Loucy (cell line): ENCODE results near the gene STRIP2.

ENCODE experiments used
- H2AFZ ChIP-seq: fragments of 200-600 bp; sonication (generic); 2 replicates; pipeline ENCODE4 v1.6.0; 2016; ENCODE audit warnings: antibody characterized with exemption, mild to moderate bottlenecking, low read length, moderate library complexity
- H3F3A ChIP-seq: fragments of 200-600 bp; 2 replicates; pipeline ENCODE4 v1.6.0; 2016; ENCODE audit warnings: antibody characterized with exemption, low read depth, mild to moderate bottlenecking
- H3K27me3 ChIP-seq: fragments of 200-600 bp; sonication (generic); 2 replicates; pipeline ENCODE4 v1.6.1; 2014; ENCODE audit warnings: low read length, mild to moderate bottlenecking; ENCODE audit not compliant: insufficient read depth, poor library complexity, severe bottlenecking
- H3K36me3 ChIP-seq: fragments of 200-600 bp; sonication (generic); 2 replicates; pipeline ENCODE4 v1.6.1; 2016; ENCODE audit warnings: low read length; ENCODE audit not compliant: insufficient read depth
- H3K4me1 ChIP-seq: fragments of 200-600 bp; sonication (generic); 2 replicates; pipeline ENCODE4 v1.5.1; 2014; ENCODE audit warnings: low read length, mild to moderate bottlenecking; ENCODE audit not compliant: insufficient read depth, poor library complexity, severe bottlenecking
- H3K4me2 ChIP-seq: fragments of 200-600 bp; sonication (generic); 2 replicates; pipeline ENCODE4 v1.6.0; 2014; ENCODE audit warnings: antibody characterized with exemption, low read length, low read depth, mild to moderate bottlenecking; ENCODE audit not compliant: poor library complexity, severe bottlenecking
- H3K4me3 ChIP-seq: fragments of 200-600 bp; sonication (generic); 2 replicates; pipeline ENCODE4 v1.5.1; 2014; ENCODE audit warnings: low read length, mild to moderate bottlenecking, mixed read lengths; ENCODE audit not compliant: poor library complexity, severe bottlenecking
- H3K79me2 ChIP-seq: fragments of 200-600 bp; sonication (generic); 2 replicates; pipeline ENCODE4 v1.6.1; 2014; ENCODE audit warnings: low read length; ENCODE audit not compliant: insufficient read depth
- H3K9ac ChIP-seq: fragments of 200-600 bp; sonication (generic); 2 replicates; pipeline ENCODE4 v1.6.0; 2014; ENCODE audit warnings: mild to moderate bottlenecking, low read depth, low read length, moderate library complexity; ENCODE audit not compliant: poor library complexity, severe bottlenecking
- H3K9me2 ChIP-seq: fragments of 200-600 bp; sonication (generic); replicated peaks from 2 replicates; pipeline ENCODE4 v1.6.1; 2016; ENCODE audit warnings: low read depth, low read length, mixed read lengths
- H3K9me3 ChIP-seq: fragments of 200-600 bp; sonication (generic); 2 replicates; pipeline ENCODE4 v1.6.1; 2014; ENCODE audit warnings: mild to moderate bottlenecking, antibody characterized with exemption, low read length, low read depth; ENCODE audit not compliant: insufficient read depth
- H4K20me1 ChIP-seq: fragments of 200-600 bp; sonication (generic); 2 replicates; pipeline ENCODE4 v1.6.0; 2014; ENCODE audit warnings: antibody characterized with exemption, low read length, mild to moderate bottlenecking; ENCODE audit not compliant: insufficient read depth, poor library complexity, severe bottlenecking
- CTCF ChIP-seq: fragments of 200-600 bp; sonication (generic); conservative IDR thresholded peaks from 2 replicates; pipeline ENCODE4 v1.5.1; 2014; ENCODE audit warnings: mild to moderate bottlenecking, antibody characterized with exemption, low read length
- EZH2phosphoT487 ChIP-seq: fragments of 200-600 bp; IDR thresholded peaks from 2 replicates; pipeline ENCODE4 v1.6.1; 2018; ENCODE audit warnings: antibody characterized with exemption, mild to moderate bottlenecking, moderate library complexity, borderline replicate concordance

The STRIP2 gene

GRCh38 chr7:129535896-129536295, 101.7 kb downstream of the STRIP2 start:
- Histone ChIP-seq H3K9me2 (no peaks in the 10 kb centered on the region), H3K4me1 (peaks cover 13% of the 10 kb centered on the region), H3K9ac (peak overlapping the region; percentile 0), H2AFZ (peak overlapping the region; percentile 40), H4K20me1 (no peaks in the 10 kb centered on the region), H3K36me3 (no peaks in the 10 kb centered on the region), H3F3A (no peaks in the 10 kb centered on the region), H3K79me2 (no peaks in the 10 kb centered on the region), H3K27me3 (no peaks in the 10 kb centered on the region), H3K9me3 (no peaks in the 10 kb centered on the region), H3K4me3 (peak overlapping the region; percentile 25), H3K4me2 (peak overlapping the region; percentile 64)
- TF ChIP-seq EZH2phosphoT487: no peak
- no peak for TF ChIP-seq CTCF

GRCh38 chr7:129536323-129536722, 102.1 kb downstream of the STRIP2 start:
- TF ChIP-seq EZH2phosphoT487 (no peak), CTCF (no peak)
- Histone ChIP-seq H3K4me2 (peak overlapping the region; percentile 64), H3K9ac (peak overlapping the region; percentile 0), H3K9me3 (no peaks in the 10 kb centered on the region), H2AFZ (peak overlapping the region; percentile 40), H3K27me3 (no peaks in the 10 kb centered on the region), H3K79me2 (no peaks in the 10 kb centered on the region), H3F3A (no peaks in the 10 kb centered on the region), H3K36me3 (no peaks in the 10 kb centered on the region), H3K4me1 (peaks cover 13% of the 10 kb centered on the region), H3K4me3 (peak overlapping the region; percentile 25), H3K9me2 (no peaks in the 10 kb centered on the region), H4K20me1 (no peaks in the 10 kb centered on the region)
